ENCODE data around the gene GRIP2.

DNA sequence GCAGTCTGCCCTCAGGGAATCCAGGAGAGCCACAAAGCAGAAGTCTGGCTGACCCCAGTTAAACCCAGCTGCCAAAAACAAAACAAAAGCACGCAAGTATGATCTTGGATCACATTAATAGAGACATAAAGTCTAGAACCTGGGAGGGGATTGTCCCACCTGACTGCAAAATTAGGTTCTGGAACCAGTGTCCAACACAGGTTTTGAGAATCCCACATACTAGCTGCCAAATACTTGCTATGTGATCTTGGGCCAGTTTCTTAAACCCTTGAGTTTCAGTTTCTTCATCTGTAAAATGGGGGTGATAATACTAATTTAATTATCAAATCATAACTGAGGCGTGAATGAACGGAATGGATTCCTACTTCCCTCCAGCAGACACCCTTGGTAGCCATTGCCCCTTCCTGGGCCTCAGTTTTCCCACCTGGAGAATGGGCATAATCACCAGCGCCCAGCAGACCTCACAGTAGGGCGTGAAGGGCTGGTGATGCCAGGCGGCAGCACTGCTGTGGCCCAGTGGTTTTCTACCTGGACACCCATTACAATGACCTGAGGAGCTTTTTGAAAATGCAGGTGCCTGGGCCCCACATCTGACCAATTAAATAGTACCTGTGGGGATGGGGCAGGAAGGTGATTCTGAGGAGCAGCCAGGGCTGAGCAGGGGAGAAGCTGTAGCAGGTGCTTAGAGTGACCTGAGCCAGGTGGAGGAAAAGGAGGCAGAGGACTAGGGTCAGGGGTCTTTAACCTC is 32.2 kb downstream of the GRIP2 start:
- no peak for TF ChIP-seq EZH2phosphoT487 (IDR thresholded peaks at IDR 0.05; ENCODE audit: borderline replicate concordance, low read depth, low read length)
- TF ChIP-seq, protein P1, sequence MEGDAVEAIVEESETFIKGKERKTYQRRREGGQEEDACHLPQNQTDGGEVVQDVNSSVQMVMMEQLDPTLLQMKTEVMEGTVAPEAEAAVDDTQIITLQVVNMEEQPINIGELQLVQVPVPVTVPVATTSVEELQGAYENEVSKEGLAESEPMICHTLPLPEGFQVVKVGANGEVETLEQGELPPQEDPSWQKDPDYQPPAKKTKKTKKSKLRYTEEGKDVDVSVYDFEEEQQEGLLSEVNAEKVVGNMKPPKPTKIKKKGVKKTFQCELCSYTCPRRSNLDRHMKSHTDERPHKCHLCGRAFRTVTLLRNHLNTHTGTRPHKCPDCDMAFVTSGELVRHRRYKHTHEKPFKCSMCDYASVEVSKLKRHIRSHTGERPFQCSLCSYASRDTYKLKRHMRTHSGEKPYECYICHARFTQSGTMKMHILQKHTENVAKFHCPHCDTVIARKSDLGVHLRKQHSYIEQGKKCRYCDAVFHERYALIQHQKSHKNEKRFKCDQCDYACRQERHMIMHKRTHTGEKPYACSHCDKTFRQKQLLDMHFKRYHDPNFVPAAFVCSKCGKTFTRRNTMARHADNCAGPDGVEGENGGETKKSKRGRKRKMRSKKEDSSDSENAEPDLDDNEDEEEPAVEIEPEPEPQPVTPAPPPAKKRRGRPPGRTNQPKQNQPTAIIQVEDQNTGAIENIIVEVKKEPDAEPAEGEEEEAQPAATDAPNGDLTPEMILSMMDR (conservative IDR thresholded peaks at IDR 0.05; ENCODE audit: low read length): no peak

Data from OCI-LY7 (cell line).